ENCODE results near the gene RNF123.

DNA sequence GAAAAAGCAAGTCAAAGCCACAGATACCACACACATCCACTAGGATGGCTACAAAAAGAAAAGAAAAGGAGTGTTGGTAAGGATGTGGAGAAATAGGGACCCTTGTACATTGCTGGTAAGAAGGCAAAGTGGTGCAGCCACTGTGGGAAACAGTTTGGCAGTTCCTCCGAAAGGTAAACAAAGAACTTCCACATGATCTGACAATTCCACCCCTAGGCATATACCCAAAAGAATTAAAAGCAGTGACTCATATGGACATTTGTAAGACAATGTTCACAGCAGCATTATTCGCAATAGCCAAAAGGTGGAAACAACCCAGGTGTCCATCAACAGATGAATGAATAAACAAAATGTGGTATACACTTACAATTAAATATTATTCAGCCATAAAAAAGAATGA, 56.6 kb downstream of the RNF123 start:
- TF ChIP-seq, protein P1, sequence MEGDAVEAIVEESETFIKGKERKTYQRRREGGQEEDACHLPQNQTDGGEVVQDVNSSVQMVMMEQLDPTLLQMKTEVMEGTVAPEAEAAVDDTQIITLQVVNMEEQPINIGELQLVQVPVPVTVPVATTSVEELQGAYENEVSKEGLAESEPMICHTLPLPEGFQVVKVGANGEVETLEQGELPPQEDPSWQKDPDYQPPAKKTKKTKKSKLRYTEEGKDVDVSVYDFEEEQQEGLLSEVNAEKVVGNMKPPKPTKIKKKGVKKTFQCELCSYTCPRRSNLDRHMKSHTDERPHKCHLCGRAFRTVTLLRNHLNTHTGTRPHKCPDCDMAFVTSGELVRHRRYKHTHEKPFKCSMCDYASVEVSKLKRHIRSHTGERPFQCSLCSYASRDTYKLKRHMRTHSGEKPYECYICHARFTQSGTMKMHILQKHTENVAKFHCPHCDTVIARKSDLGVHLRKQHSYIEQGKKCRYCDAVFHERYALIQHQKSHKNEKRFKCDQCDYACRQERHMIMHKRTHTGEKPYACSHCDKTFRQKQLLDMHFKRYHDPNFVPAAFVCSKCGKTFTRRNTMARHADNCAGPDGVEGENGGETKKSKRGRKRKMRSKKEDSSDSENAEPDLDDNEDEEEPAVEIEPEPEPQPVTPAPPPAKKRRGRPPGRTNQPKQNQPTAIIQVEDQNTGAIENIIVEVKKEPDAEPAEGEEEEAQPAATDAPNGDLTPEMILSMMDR (conservative IDR thresholded peaks at IDR 0.05; ENCODE audit: low read length) = no peak
- TF ChIP-seq EZH2phosphoT487 (IDR thresholded peaks at IDR 0.05; ENCODE audit: borderline replicate concordance) = no peak
